Skeletal muscle satellite cell (primary cell): ENCODE measurements around the gene PRR27. TPM values are rescaled to one million over a fixed set of nuclear protein-coding genes. Genes with fewer than 3 reads are reported as not detected.

Experiments used
- H3K27me3 ChIP-seq: 2 replicates; pipeline ENCODE4 v1.7.0; 2013; ENCODE audit warnings: low read length; ENCODE audit not compliant: control insufficient read depth, insufficient read depth
- H3K36me3 ChIP-seq: 2 replicates; pipeline ENCODE4 v1.7.0; 2013; ENCODE audit warnings: mild to moderate bottlenecking, control low read depth, low read length; ENCODE audit not compliant: insufficient read depth
- H3K4me1 ChIP-seq: 2 replicates; pipeline ENCODE4 v1.7.0; 2013; ENCODE audit warnings: low read length; ENCODE audit not compliant: control insufficient read depth, insufficient read depth
- H3K4me2 ChIP-seq: 2 replicates; pipeline ENCODE4 v1.7.0; 2013; ENCODE audit warnings: mild to moderate bottlenecking, low read length
- H3K4me3 ChIP-seq: 2 replicates; pipeline ENCODE4 v1.7.0; 2013; ENCODE audit warnings: low read length
- H3K9ac ChIP-seq: 2 replicates; pipeline ENCODE4 v1.7.0; 2013; ENCODE audit warnings: mild to moderate bottlenecking, low read depth, low read length, moderate library complexity
- H3K9me3 ChIP-seq: replicated peaks from 2 replicates; pipeline ENCODE4 v1.7.0; 2013; ENCODE audit warnings: mild to moderate bottlenecking, control low read depth, low read length
- total RNA-seq: library from RNA; depleted of rRNA; stranded (reverse); fragments of >200 nt; gene quantifications from 2 replicates; pipeline ENCODE4 v1.2.3, GENCODE V29; 2012; rRNA removed

Gene PRR27
- total RNA-seq: not detected in 2 replicates

GRCh38 chr4:70153937-70154336 lies at the start of gene PRR27:
PRR27 (plus strand) TSS chr4:70154237; CDS start chr4:70154376, 139 bp downstream.
- no peaks in the 10 kb centered on the region for H3K27me3 ChIP-seq
- H3K9me3 ChIP-seq: peaks cover 6% of the 10 kb centered on the region
- H3K9ac ChIP-seq: no peak within 1 kb of the TSS
- no peak within 1 kb of the TSS for H3K4me3 ChIP-seq
- no peaks in the 10 kb centered on the region for H3K4me1 ChIP-seq
- no peaks in the 10 kb centered on the region for H3K36me3 ChIP-seq
- no peak within 1 kb of the TSS for H3K4me2 ChIP-seq

DNA sequence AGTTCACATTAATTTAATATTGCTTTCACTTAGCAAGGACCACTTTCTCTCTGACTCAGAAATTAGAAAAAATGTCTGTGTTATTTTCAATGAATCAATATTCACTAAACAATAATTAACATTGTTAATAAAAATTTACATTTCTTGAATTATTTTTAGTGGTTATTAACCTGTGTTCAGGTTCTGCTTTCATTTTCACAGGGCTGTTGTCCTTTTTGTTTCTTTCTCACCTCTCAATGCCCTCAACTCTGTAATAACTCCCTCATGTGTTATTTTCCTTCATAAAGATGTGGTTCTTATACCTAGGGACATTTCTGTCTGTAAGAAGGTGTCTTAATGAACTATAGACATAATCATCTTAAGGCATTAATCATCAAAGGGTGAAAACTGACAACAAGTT lies 43.1 kb upstream of the PRR27 start:
- Histone ChIP-seq H3K4me2 (no peak overlapping the region), H3K4me1 (no peaks in the 10 kb centered on the region), H3K9me3 (no peaks in the 10 kb centered on the region), H3K9ac (no peak overlapping the region), H3K27me3 (no peaks in the 10 kb centered on the region), H3K4me3 (no peak overlapping the region), H3K36me3 (no peaks in the 10 kb centered on the region)

DNA sequence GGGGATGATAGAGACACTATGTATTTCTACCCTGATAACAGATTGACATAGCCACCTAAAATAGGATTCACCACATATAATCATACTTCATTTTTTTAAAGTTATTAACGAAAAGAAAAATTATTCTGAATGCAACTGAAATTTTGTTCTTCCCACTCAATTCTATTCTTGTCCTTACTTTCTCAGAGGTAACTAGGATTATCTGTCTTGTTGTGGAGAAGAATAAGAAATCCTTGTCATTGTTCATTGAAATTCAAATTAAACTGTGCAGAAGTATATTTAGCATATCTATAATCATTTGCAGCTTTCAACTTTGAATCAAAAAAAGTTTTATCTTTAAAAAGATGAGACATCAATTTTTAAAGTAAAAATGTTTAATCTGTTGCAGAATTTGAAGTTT lies 40.4 kb upstream of the PRR27 start:
- Histone ChIP-seq H3K9me3 (no peaks in the 10 kb centered on the region), H3K36me3 (no peaks in the 10 kb centered on the region), H3K4me3 (no peak overlapping the region), H3K27me3 (no peaks in the 10 kb centered on the region), H3K4me1 (no peaks in the 10 kb centered on the region), H3K4me2 (no peak overlapping the region), H3K9ac (no peak overlapping the region)

DNA sequence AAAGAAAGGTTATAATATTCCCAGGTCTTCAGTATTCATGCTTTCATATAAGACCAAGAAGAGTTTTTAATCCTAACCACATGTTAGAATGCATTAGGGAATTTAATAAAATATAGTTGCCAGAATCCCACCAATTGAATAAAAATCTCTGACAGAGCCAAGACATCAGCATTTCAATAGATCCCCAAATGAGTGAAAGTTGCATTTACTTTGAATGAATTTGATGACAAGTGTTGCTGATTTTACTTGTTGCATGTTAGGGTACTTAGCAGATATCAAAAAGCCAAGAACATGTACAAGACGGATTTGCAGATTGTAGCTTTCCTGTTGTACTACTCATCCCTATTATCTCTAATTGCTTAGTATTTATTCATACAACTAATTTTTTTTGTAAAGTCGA lies 39.9 kb upstream of the PRR27 start:
- no peaks in the 10 kb centered on the region for H3K4me1 ChIP-seq
- H3K9me3 ChIP-seq: no peaks in the 10 kb centered on the region
- H3K4me3 ChIP-seq: no peak overlapping the region
- H3K4me2 ChIP-seq: no peak overlapping the region
- no peak overlapping the region for H3K9ac ChIP-seq
- H3K36me3 ChIP-seq: no peaks in the 10 kb centered on the region
- no peaks in the 10 kb centered on the region for H3K27me3 ChIP-seq

DNA sequence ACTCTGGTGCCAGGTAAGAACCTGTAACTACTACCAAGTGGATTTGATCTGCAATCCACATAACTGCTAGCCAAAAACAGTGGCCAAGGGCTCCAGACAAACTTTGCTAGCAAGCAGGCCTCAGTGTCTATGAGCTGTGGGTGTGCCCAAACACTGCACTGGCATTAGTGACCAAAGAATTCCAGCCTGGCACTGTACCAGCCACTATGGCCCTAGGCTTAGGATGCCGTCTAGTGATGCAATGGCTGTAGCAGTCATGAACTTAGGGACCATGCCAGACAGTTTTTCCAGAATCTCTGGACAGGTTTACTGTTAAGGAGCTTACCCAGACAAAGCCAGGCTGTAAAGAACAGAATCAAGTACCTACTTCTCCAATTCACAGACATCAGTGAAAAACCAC lies 33.7 kb upstream of the PRR27 start:
- no peak overlapping the region for H3K9ac ChIP-seq
- H3K36me3 ChIP-seq: no peaks in the 10 kb centered on the region
- no peak overlapping the region for H3K4me3 ChIP-seq

GRCh38 chr4:70133473-70133872 lies 20.6 kb upstream of the PRR27 start:
- Histone ChIP-seq H3K9ac (no peak overlapping the region), H3K4me2 (no peak overlapping the region), H3K4me3 (no peak overlapping the region), H3K27me3 (no peaks in the 10 kb centered on the region), H3K9me3 (no peaks in the 10 kb centered on the region), H3K4me1 (no peaks in the 10 kb centered on the region), H3K36me3 (no peaks in the 10 kb centered on the region)

More for the DNA sequence above, 33.7 kb upstream of the PRR27 start:
- Histone ChIP-seq H3K27me3 (no peaks in the 10 kb centered on the region), H3K4me2 (no peak overlapping the region), H3K9me3 (no peaks in the 10 kb centered on the region), H3K4me1 (no peaks in the 10 kb centered on the region)

- Histone ChIP-seq H3K27me3 (no peaks in the 10 kb centered on the region), H3K4me2 (no peak overlapping the region), H3K4me3 (no peak overlapping the region), H3K36me3 (no peaks in the 10 kb centered on the region), H3K9ac (no peak overlapping the region), H3K4me1 (no peaks in the 10 kb centered on the region), H3K9me3 (no peaks in the 10 kb centered on the region)
These were observed 15.3 kb upstream of the PRR27 start for GRCh38 chr4:70138751-70139150.

GRCh38 chr4:70151271-70151670 lies 2.8 kb upstream of the PRR27 start:
- no peaks in the 10 kb centered on the region for H3K36me3 ChIP-seq
- no peak overlapping the region for H3K9ac ChIP-seq
- peaks cover 2% of the 10 kb centered on the region for H3K9me3 ChIP-seq
- no peak overlapping the region for H3K4me3 ChIP-seq
- no peak overlapping the region for H3K4me2 ChIP-seq
- H3K27me3 ChIP-seq: no peaks in the 10 kb centered on the region
- H3K4me1 ChIP-seq: no peaks in the 10 kb centered on the region

DNA sequence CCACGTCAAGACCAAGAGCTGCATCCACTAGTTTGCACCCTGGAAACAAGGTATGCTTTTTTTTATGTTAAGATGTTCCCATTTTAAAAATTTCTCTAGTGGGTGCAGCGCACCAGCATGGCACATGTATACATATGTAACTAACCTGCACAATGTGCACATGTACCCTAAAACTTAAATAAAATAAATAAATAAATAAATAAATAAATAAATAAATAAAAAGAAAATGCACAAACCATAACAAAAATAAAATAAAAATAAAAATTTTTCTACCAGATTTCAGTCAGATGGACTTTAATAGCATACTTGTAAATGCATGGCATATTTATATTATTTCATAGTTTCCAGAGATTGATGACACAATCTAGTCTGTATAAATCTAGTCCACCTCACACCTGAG lies 1.9 kb upstream of the PRR27 start:
- H3K4me3 ChIP-seq: no peak overlapping the region
- H3K4me2 ChIP-seq: no peak overlapping the region
- no peak overlapping the region for H3K9ac ChIP-seq
- peaks cover 3% of the 10 kb centered on the region for H3K9me3 ChIP-seq
- no peaks in the 10 kb centered on the region for H3K27me3 ChIP-seq
- no peaks in the 10 kb centered on the region for H3K36me3 ChIP-seq
- H3K4me1 ChIP-seq: no peaks in the 10 kb centered on the region

DNA sequence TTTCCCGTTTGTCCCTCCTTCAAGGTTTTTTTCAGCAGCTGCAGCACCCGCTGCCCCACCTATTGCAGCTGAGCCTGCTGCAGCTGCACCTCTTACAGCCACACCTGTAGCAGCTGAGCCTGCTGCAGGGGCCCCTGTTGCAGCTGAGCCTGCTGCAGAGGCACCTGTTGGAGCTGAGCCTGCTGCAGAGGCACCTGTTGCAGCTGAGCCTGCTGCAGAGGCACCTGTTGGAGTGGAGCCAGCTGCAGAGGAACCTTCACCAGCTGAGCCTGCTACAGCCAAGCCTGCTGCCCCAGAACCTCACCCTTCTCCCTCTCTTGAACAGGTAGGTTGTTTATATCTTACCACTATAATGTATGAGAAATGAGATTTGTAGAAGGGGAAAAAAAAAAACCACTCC lies 4.5 kb downstream of the PRR27 start:
- Histone ChIP-seq H3K9me3 (peaks cover 6% of the 10 kb centered on the region), H3K36me3 (no peaks in the 10 kb centered on the region), H3K9ac (no peak overlapping the region), H3K4me1 (no peaks in the 10 kb centered on the region), H3K4me3 (no peak overlapping the region), H3K27me3 (no peaks in the 10 kb centered on the region), H3K4me2 (no peak overlapping the region)

DNA sequence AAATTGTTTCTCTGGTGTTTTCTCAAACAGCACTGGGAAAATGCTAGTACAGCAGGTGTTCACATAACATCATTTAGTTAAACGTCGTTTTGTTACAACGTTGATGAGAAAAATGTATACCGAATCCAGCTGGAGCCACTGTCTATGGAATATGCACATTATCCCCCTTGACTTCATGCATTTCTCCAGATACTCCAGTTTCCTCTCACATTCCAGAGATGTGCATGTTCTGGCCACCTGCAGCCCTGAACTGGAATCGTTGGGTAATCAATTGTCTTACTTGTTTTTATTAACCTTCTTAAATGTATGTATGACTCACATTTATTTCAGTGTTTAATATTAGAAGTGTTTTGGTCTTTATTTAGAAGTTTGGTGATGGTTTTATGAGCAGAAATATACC lies 23.1 kb downstream of the PRR27 start:
- H3K27me3 ChIP-seq: no peaks in the 10 kb centered on the region
- H3K4me3 ChIP-seq: no peak overlapping the region
- H3K9ac ChIP-seq: no peak overlapping the region
- no peaks in the 10 kb centered on the region for H3K9me3 ChIP-seq
- H3K4me2 ChIP-seq: no peak overlapping the region
- H3K36me3 ChIP-seq: no peaks in the 10 kb centered on the region
- H3K4me1 ChIP-seq: no peaks in the 10 kb centered on the region

GRCh38 chr4:70178075-70178660 lies 24.1 kb downstream of the PRR27 start:
- Histone ChIP-seq H3K36me3 (no peaks in the 10 kb centered on the region), H3K27me3 (no peaks in the 10 kb centered on the region), H3K4me2 (no peak overlapping the region), H3K4me3 (no peak overlapping the region), H3K9ac (no peak overlapping the region), H3K4me1 (no peaks in the 10 kb centered on the region), H3K9me3 (no peaks in the 10 kb centered on the region)
